OCI-LY3 (cell line): Measurements from ENCODE around the gene KXD1.

Experiments used
- H2AFZ ChIP-seq: fragments of 200-600, 300-600 bp; shearing (Covaris generic); 2 replicates; pipeline ENCODE4 v1.6.0; 2014; ENCODE audit warnings: antibody characterized with exemption, low read depth, low read length
- H3K27ac ChIP-seq: fragments of 200-600, 300-600 bp; sonication (generic); 2 replicates; pipeline ENCODE4 v1.5.1; 2014; ENCODE audit warnings: mild to moderate bottlenecking, low read length, moderate library complexity, mixed read lengths
- H3K27me3 ChIP-seq: fragments of 200-600, 300-600 bp; sonication (generic); 2 replicates; pipeline ENCODE4 v1.6.1; 2014; ENCODE audit warnings: low read depth, low read length, mixed read lengths
- H3K36me3 ChIP-seq: fragments of 200-600, 300-600 bp; sonication (generic); replicated peaks from 2 replicates; pipeline ENCODE3; 2014; ENCODE audit warnings: low read depth, low read length, mixed read lengths
- H3K4me1 ChIP-seq: fragments of 300-600, 200-600 bp; sonication (generic); 2 replicates; pipeline ENCODE4 v1.6.1; 2014; ENCODE audit warnings: low read length, mixed read lengths
- H3K4me2 ChIP-seq: fragments of 200-600, 300-600 bp; sonication (generic); 2 replicates; pipeline ENCODE4 v1.6.1; 2014; ENCODE audit warnings: low read length, mixed read lengths
- H3K4me3 ChIP-seq: fragments of 300-600, 200-600 bp; sonication (generic); 2 replicates; pipeline ENCODE4 v1.5.1; 2014; ENCODE audit warnings: antibody characterized with exemption, mild to moderate bottlenecking, low read length, moderate library complexity
- H3K79me2 ChIP-seq: fragments of 300-600, 200-600 bp; shearing (Covaris generic); 2 replicates; pipeline ENCODE4 v1.6.1; 2014; ENCODE audit warnings: mild to moderate bottlenecking, low read length, mixed read lengths
- H3K9ac ChIP-seq: fragments of 300-600, 200-600 bp; shearing (Covaris generic); 2 replicates; pipeline ENCODE4 v1.6.0; 2014; ENCODE audit warnings: mild to moderate bottlenecking, low read length, moderate library complexity
- H3K9me3 ChIP-seq: fragments of 200-600, 300-600 bp; shearing (Covaris generic); 2 replicates; pipeline ENCODE4 v1.6.1; 2014; ENCODE audit warnings: low read length, mixed read lengths; ENCODE audit not compliant: insufficient read depth
- H4K20me1 ChIP-seq: fragments of 200-600, 300-600 bp; sonication (generic); 2 replicates; pipeline ENCODE4 v1.6.1; 2016; ENCODE audit warnings: low read length, mixed read lengths; ENCODE audit not compliant: insufficient read depth
- CTCF ChIP-seq: fragments of 200-600, 300-600 bp; sonication (generic); IDR thresholded peaks from 2 replicates; pipeline ENCODE4 v1.5.1; 2014; ENCODE audit warnings: antibody characterized with exemption, low read length, low read depth
- EZH2phosphoT487 ChIP-seq: fragments of 200-600 bp; shearing (Covaris generic); IDR thresholded peaks from 2 replicates; pipeline ENCODE4 v1.6.1; 2018; ENCODE audit warnings: antibody characterized with exemption, mixed run types, low read depth

The KXD1 gene

DNA sequence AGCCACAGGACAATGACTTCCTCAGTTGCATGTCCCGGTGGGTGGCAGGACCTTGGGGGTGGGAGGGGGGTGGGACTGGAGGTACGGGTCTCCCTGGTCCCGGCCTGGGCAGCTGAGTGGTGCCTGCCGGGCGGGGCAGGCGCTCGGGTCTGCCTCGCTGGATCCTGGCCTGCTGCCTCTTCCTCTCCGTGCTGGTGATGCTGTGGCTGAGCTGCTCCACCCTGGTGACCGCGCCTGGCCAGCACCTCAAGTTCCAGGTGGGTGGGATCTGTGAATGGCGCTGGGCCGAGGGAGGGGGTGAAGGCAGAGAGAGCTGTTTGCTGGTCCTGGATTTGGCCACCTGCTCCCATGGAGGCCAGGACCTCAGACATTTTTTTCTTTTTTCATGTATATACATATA lies 60.6 kb downstream of the KXD1 start:
- Histone ChIP-seq H3K27ac (no peak overlapping the region), H3K4me1 (no peaks in the 10 kb centered on the region), H3K4me2 (no peak overlapping the region), H3K9me3 (no peaks in the 10 kb centered on the region), H4K20me1 (no peaks in the 10 kb centered on the region), H3K36me3 (no peaks in the 10 kb centered on the region), H2AFZ (no peak overlapping the region), H3K9ac (no peak overlapping the region), H3K4me3 (no peak overlapping the region), H3K27me3 (peaks cover 21% of the 10 kb centered on the region), H3K79me2 (no peaks in the 10 kb centered on the region)
- TF ChIP-seq CTCF, result no peak
- no peak for TF ChIP-seq EZH2phosphoT487
